Measurements from ENCODE around the gene HCN2. TPM values are rescaled to one million over a fixed set of nuclear protein-coding genes. Genes with fewer than 3 reads are reported as not detected.

Gene HCN2
- total and polyA plus RNA-seq, 2 of the 13 experiments (the other 11 are each of a cell fraction or from before 2014, with no cell fraction given): 0.01 TPM; not detected in 1

- TF ChIP-seq ZBTB49 (CRISPR knock-in tag; IDR thresholded peaks at IDR 0.05; ENCODE audit: borderline replicate concordance) (no peak), PRDM10 (CRISPR knock-in tag; IDR thresholded peaks at IDR 0.05; ENCODE audit: low read depth) (no peak), SOX13 (IDR thresholded peaks at IDR 0.05) (no peak), SOX13 (CRISPR knock-in tag; conservative IDR thresholded peaks at IDR 0.05 in 1 of 2, IDR thresholded peaks at IDR 0.05 in 1 of 2) (no peak), THRA (CRISPR knock-in tag; IDR thresholded peaks at IDR 0.05; ENCODE audit: borderline replicate concordance) (0 out of 2 replicates have a peak, but pooled peaks have one; percentile 31), JDP2 (CRISPR knock-in tag; IDR thresholded peaks at IDR 0.05; ENCODE audit: borderline replicate concordance) (no peak), NAIF1 (CRISPR knock-in tag; IDR thresholded peaks at IDR 0.05; ENCODE audit: borderline replicate concordance) (no peak), U2AF2 (IDR thresholded peaks at IDR 0.05; ENCODE audit: low read depth, low read length) (no peak), ZBTB26 (CRISPR knock-in tag; IDR thresholded peaks at IDR 0.05; ENCODE audit: borderline replicate concordance) (0 out of 2 replicates have a peak, but pooled peaks have one; percentile 16), SP1 (IDR thresholded peaks at IDR 0.05) (no peak), SP1 (CRISPR knock-in tag; IDR thresholded peaks at IDR 0.05) (peak; percentile 50), ZNF580 (CRISPR knock-in tag; IDR thresholded peaks at IDR 0.05; ENCODE audit: borderline replicate concordance, low read depth) (0 out of 2 replicates have a peak, but pooled peaks have one; percentile 25), KAT2B (IDR thresholded peaks at IDR 0.05; ENCODE audit: borderline replicate concordance, low read depth, low read length) (no peak), ELF4 (CRISPR knock-in tag; IDR thresholded peaks at IDR 0.05; ENCODE audit: borderline replicate concordance) (no peak), RNF2 (conservative IDR thresholded peaks at IDR 0.05; ENCODE audit: low read depth) (no peak), HCFC1 (IDR thresholded peaks at IDR 0.05; ENCODE audit: low read depth, low read length) (no peak)
- TF ChIP-seq, protein P1, sequence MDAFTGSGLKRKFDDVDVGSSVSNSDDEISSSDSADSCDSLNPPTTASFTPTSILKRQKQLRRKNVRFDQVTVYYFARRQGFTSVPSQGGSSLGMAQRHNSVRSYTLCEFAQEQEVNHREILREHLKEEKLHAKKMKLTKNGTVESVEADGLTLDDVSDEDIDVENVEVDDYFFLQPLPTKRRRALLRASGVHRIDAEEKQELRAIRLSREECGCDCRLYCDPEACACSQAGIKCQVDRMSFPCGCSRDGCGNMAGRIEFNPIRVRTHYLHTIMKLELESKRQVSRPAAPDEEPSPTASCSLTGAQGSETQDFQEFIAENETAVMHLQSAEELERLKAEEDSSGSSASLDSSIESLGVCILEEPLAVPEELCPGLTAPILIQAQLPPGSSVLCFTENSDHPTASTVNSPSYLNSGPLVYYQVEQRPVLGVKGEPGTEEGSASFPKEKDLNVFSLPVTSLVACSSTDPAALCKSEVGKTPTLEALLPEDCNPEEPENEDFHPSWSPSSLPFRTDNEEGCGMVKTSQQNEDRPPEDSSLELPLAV (CRISPR knock-in tag; conservative IDR thresholded peaks at IDR 0.05; ENCODE audit: low read depth): no peak
Measured at GRCh38 chr19:588093-588740, 1.5 kb upstream of the HCN2 start (continued).

Data from HepG2 (cell line).